Esophagus muscularis mucosa (tissue), 4 donors: ENCODE measurements around the gene OR5B17. TPM values are rescaled to one million over a fixed set of nuclear protein-coding genes. Genes with fewer than 3 reads are reported as not detected.
"Not testable (repeated sequence)": the region's sequence is repeated elsewhere in the genome, so short reads cannot be mapped to it uniquely, and the experiment has no call there.

Experiments
- DNase-seq: peaks from one replicate; pipeline ENCODE4 v3.0.0-alpha.2; 2017; ENCODE audit errors: extremely low spot score
- H3K27ac ChIP-seq, 4 donors: fragments of 200-600 bp; sonication (generic); replicated peaks in 1 of 4; 1 replicate in 3 of 4; 2 replicates in 1 of 4; pipeline ENCODE4 v1.5.1; 2016 to 2019; ENCODE audit warnings: mild to moderate bottlenecking in 1 of 4
- H3K27me3 ChIP-seq, 4 donors: fragments of 200-600 bp; sonication (generic); one replicate each; pipeline versions ENCODE4 v1.5.1 to v1.6.0; 2016 to 2019
- H3K36me3 ChIP-seq, 4 donors: fragments of 200-600 bp; sonication (generic); one replicate each; pipeline ENCODE4 v1.5.1; 2016 to 2019
- H3K4me1 ChIP-seq, 4 donors: fragments of 200-600 bp; sonication (generic); one replicate each; pipeline ENCODE4 v1.5.1; 2016 to 2019
- H3K4me3 ChIP-seq, 4 donors: fragments of 200-600 bp; sonication (generic); 1 replicate in 2 of 4; 2 replicates in 2 of 4; pipeline ENCODE4 v1.5.1; 2016 to 2019; ENCODE audit warnings: mild to moderate bottlenecking in 4 of 4, moderate library complexity in 1 of 4
- H3K9me3 ChIP-seq, 4 donors: fragments of 200-600 bp; sonication (generic); 1 replicate in 3 of 4; 2 replicates in 1 of 4; pipeline ENCODE4 v1.5.1; 2016 to 2019
- CTCF ChIP-seq, 3 experiments: fragments of 200-600 bp in 2 of 3; fragments of 450-650 bp in 1 of 3; sonication (generic) in 2 of 3; IDR thresholded peaks; one replicate each; pipeline ENCODE4 v1.5.1; 2017 to 2019; ENCODE audit warnings: antibody characterized with exemption in 3 of 3, mild to moderate bottlenecking in 2 of 3, moderate library complexity in 1 of 3
- EP300 ChIP-seq: sonication (generic); formaldehyde crosslinking; IDR thresholded peaks from one replicate; pipeline ENCODE4 v1.6.1; 2017; ENCODE audit warnings: antibody characterized with exemption
- POLR2A ChIP-seq: fragments of 450-650 bp; IDR thresholded peaks from one replicate; pipeline ENCODE4 v1.6.1; 2017; ENCODE audit warnings: antibody characterized with exemption, moderate library complexity, mild to moderate bottlenecking, low read depth
- POLR2AphosphoS5 ChIP-seq, 2 donors: sonication (generic); formaldehyde crosslinking; IDR thresholded peaks; one replicate each; pipeline ENCODE4 v1.6.1; 2017; ENCODE audit warnings: antibody characterized with exemption in 2 of 2
- WGBS: methylation state at CpG from one replicate; pipeline ENCODE4 v1.1.5; 2018; 5-methylcytosine and 5-hydroxymethylcytosine counted together
- intact Hi-C: fragments of 100-400 bp; cut with DNase I; formaldehyde crosslinking; loops from one replicate; pipeline ENCODE4 v1.15.1; 2023
- total RNA-seq, 4 donors: library from RNA; depleted of rRNA; stranded (reverse); fragments of >200 nt; gene quantifications; one replicate each; pipeline versions ENCODE4 v1.1.0 to v1.2.1, GENCODE V29; 2016

Gene OR5B17
- not detected for total RNA-seq

GRCh38 chr11:58358969-58359368, at the start of gene OR5B17:
Gene OR5B17, minus strand, starts transcription at chr11:58359069. Its CDS starts 0 bp downstream, at chr11:58359069.
- no peaks in the 10 kb centered on the region for H3K27me3 ChIP-seq
- no peak for DNase-seq
- 53% methylated on average over 1 of the region's 1 CpG for WGBS

GRCh38 chr11:58406774-58407173, 47.9 kb upstream of the OR5B17 start, which contains the start of gene OR5B3:
Gene OR5B3, minus strand, starts transcription at chr11:58406874. Its CDS starts 3,465 bp downstream, at chr11:58403409.
- WGBS: 55% methylated on average over 1 of the region's 1 CpG
- no peaks in the 10 kb centered on the region for H3K4me1 ChIP-seq
- no peak within 1 kb of the TSS for H3K4me3 ChIP-seq
- intact Hi-C loops: no loop called here
- no peak for TF ChIP-seq POLR2A
- TF ChIP-seq POLR2AphosphoS5 (IDR thresholded peaks at IDR 0.05): no peak
- no peak for TF ChIP-seq CTCF (IDR thresholded peaks at IDR 0.05)
- no peak for TF ChIP-seq EP300
- H3K9me3 ChIP-seq: peaks cover 0 to 23% (median 8%) of the 10 kb centered on the region in 4 donors
- no peaks in the 10 kb centered on the region for H3K27me3 ChIP-seq
- no peaks in the 10 kb centered on the region for H3K36me3 ChIP-seq
- no peak within 1 kb of the TSS for H3K27ac ChIP-seq
- DNase-seq: no peak

More at GRCh38 chr11:58358969-58359368, at the start of gene OR5B17:
- no peaks in the 10 kb centered on the region for H3K36me3 ChIP-seq
- TF ChIP-seq EP300: no peak
- no peak for TF ChIP-seq POLR2A
- no peak for TF ChIP-seq POLR2AphosphoS5 (IDR thresholded peaks at IDR 0.05)
- no peak for TF ChIP-seq CTCF (IDR thresholded peaks at IDR 0.05)
- intact Hi-C loops: no loop called here
- no peaks in the 10 kb centered on the region for H3K9me3 ChIP-seq
- no peak within 1 kb of the TSS for H3K4me3 ChIP-seq
- H3K27ac ChIP-seq: no peak within 1 kb of the TSS
- no peaks in the 10 kb centered on the region for H3K4me1 ChIP-seq

GRCh38 chr11:58399622-58400021, 40.8 kb upstream of the OR5B17 start:
- DNase-seq, H3K4me1 ChIP-seq, H3K36me3 ChIP-seq, H3K27me3 ChIP-seq, H3K27ac ChIP-seq, H3K4me3 ChIP-seq, intact Hi-C loops: not testable (repeated sequence)
- WGBS: 83% methylated on average over 1 of the region's 2 CpGs
- H3K9me3 ChIP-seq: peaks cover 0 to 15% (median 0%) of the 10 kb centered on the region in 4 donors

- Histone ChIP-seq H3K9me3 (peaks cover 0 to 15% (median 0%) of the 10 kb centered on the region in 4 donors), H3K27me3 (no peaks in the 10 kb centered on the region), H3K36me3 (no peaks in the 10 kb centered on the region), H3K27ac (no peak overlapping the region), H3K4me3 (no peak overlapping the region), H3K4me1 (no peaks in the 10 kb centered on the region)
- no peak for TF ChIP-seq POLR2A
- no peak for TF ChIP-seq POLR2AphosphoS5 (IDR thresholded peaks at IDR 0.05)
- no peak for TF ChIP-seq EP300
- TF ChIP-seq CTCF (IDR thresholded peaks at IDR 0.05): no peak
- no peak for DNase-seq
- intact Hi-C loops: no loop called here
- WGBS: 69% methylated on average over 2 of the region's 2 CpGs
Measured at GRCh38 chr11:58395581-58395980, 36.7 kb upstream of the OR5B17 start.

GRCh38 chr11:58394195-58394594, 35.3 kb upstream of the OR5B17 start:
- intact Hi-C loops: no loop called here
- no peaks in the 10 kb centered on the region for H3K36me3 ChIP-seq
- no peak overlapping the region for H3K27ac ChIP-seq
- H3K9me3 ChIP-seq: peaks cover 0 to 15% (median 0%) of the 10 kb centered on the region in 4 donors
- H3K4me1 ChIP-seq: no peaks in the 10 kb centered on the region
- no peaks in the 10 kb centered on the region for H3K27me3 ChIP-seq
- DNase-seq: no peak
- H3K4me3 ChIP-seq: no peak overlapping the region
- TF ChIP-seq CTCF (IDR thresholded peaks at IDR 0.05): no peak
- no peak for TF ChIP-seq POLR2A
- no peak for TF ChIP-seq EP300
- no peak for TF ChIP-seq POLR2AphosphoS5 (IDR thresholded peaks at IDR 0.05)
